WERI-Rb-1 (cell line): ENCODE results near the gene S100A1.

Source experiments
- DNase-seq: peaks from one replicate; pipeline ENCODE4 v3.0.0-alpha.2; 2020
- H3K27ac ChIP-seq: fragments of 250-450 bp; sonication (Bioruptor Pico); 2 replicates; pipeline ENCODE4 v1.5.1; 2020; ENCODE audit warnings: mild to moderate bottlenecking, moderate library complexity
- H3K27me3 ChIP-seq: fragments of 250-450 bp; sonication (Bioruptor Pico); 2 replicates; pipeline ENCODE4 v1.5.1; 2021; ENCODE audit warnings: mild to moderate bottlenecking, low read depth, moderate library complexity; ENCODE audit not compliant: insufficient read depth, severe bottlenecking
- H3K36me3 ChIP-seq: fragments of 250-450 bp; sonication (Bioruptor Pico); 2 replicates; pipeline ENCODE4 v1.5.1; 2020; ENCODE audit warnings: mild to moderate bottlenecking, moderate library complexity
- H3K4me3 ChIP-seq: 2 replicates; pipeline ENCODE4 v1.5.1; 2011; ENCODE audit warnings: low read depth, mild to moderate bottlenecking, control low read depth, low read length
- H3K9me3 ChIP-seq: fragments of 250-450 bp; sonication (Bioruptor Pico); 2 replicates; pipeline ENCODE4 v1.5.1; 2021; ENCODE audit warnings: mild to moderate bottlenecking, moderate library complexity; ENCODE audit not compliant: severe bottlenecking
- TF ChIP-seq, protein P1 (sequence below): IDR thresholded peaks from 2 replicates; pipeline ENCODE4 v1.5.1; 2011; ENCODE audit warnings: low read depth, mild to moderate bottlenecking, control low read depth, inconsistent platforms, low read length

Gene S100A1

GRCh38 chr1:153646672-153647345 lies 18.6 kb downstream of the S100A1 start:
- H3K9me3 ChIP-seq: peaks cover 2% of the 10 kb centered on the region
- TF ChIP-seq, protein P1, sequence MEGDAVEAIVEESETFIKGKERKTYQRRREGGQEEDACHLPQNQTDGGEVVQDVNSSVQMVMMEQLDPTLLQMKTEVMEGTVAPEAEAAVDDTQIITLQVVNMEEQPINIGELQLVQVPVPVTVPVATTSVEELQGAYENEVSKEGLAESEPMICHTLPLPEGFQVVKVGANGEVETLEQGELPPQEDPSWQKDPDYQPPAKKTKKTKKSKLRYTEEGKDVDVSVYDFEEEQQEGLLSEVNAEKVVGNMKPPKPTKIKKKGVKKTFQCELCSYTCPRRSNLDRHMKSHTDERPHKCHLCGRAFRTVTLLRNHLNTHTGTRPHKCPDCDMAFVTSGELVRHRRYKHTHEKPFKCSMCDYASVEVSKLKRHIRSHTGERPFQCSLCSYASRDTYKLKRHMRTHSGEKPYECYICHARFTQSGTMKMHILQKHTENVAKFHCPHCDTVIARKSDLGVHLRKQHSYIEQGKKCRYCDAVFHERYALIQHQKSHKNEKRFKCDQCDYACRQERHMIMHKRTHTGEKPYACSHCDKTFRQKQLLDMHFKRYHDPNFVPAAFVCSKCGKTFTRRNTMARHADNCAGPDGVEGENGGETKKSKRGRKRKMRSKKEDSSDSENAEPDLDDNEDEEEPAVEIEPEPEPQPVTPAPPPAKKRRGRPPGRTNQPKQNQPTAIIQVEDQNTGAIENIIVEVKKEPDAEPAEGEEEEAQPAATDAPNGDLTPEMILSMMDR: no peak

GRCh38 chr1:153647346-153647714 lies 19.1 kb downstream of the S100A1 start:
- H3K4me3 ChIP-seq: no peak overlapping the region
- 0 out of 2 replicates have a peak overlapping the region, but pooled peaks have one; percentile 0 for H3K27ac ChIP-seq
- H3K36me3 ChIP-seq: peaks cover 54% of the 10 kb centered on the region
- TF ChIP-seq, protein P1: no peak
- peaks cover 2% of the 10 kb centered on the region for H3K9me3 ChIP-seq
- no peaks in the 10 kb centered on the region for H3K27me3 ChIP-seq
- DNase-seq: peak; percentile 66

More at GRCh38 chr1:153646672-153647345, 18.6 kb downstream of the S100A1 start:
- H3K36me3 ChIP-seq: peaks cover 59% of the 10 kb centered on the region
- no peaks in the 10 kb centered on the region for H3K27me3 ChIP-seq
- no peak for DNase-seq
- no peak overlapping the region for H3K4me3 ChIP-seq
- H3K27ac ChIP-seq: no peak overlapping the region

- H3K27ac ChIP-seq: no peak overlapping the region
- H3K4me3 ChIP-seq: no peak overlapping the region
- H3K27me3 ChIP-seq: no peaks in the 10 kb centered on the region
- peaks cover 46% of the 10 kb centered on the region for H3K36me3 ChIP-seq
- H3K9me3 ChIP-seq: peaks cover 2% of the 10 kb centered on the region
- no peak for DNase-seq
- TF ChIP-seq, protein P1: no peak
Measured at GRCh38 chr1:153648000-153648643, 19.9 kb downstream of the S100A1 start.

- peak; percentile 60 for DNase-seq
- Histone ChIP-seq H3K36me3 (peaks cover 34% of the 10 kb centered on the region), H3K27me3 (no peaks in the 10 kb centered on the region), H3K27ac (0 out of 2 replicates have a peak overlapping the region, but pooled peaks have one; percentile 0), H3K9me3 (peaks cover 2% of the 10 kb centered on the region), H3K4me3 (no peak overlapping the region)
- TF ChIP-seq, protein P1: no peak
Measured at GRCh38 chr1:153649137-153649862, 21.1 kb downstream of the S100A1 start.

DNA sequence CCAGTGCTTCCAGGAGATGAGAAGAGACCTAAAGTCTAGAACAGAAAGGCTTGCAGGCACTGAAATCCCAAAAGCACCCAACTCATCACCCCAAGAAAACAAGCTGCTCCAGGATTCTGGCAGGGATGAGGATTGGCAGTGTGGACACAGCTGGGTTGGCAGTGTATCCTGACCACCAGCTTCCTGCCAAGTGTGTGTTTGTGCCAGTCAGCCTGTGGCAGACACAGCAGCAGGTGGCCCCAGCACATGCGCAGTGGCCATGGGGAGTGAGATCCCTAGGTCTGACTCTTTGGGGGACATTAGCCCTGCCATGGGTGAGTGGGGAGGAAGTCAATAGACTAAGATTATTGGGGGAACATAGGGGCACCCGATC lies 21.6 kb downstream of the S100A1 start:
- H3K4me3 ChIP-seq: no peak overlapping the region
- H3K27ac ChIP-seq: no peak overlapping the region
- H3K36me3 ChIP-seq: peaks cover 29% of the 10 kb centered on the region
- TF ChIP-seq, protein P1: no peak
- H3K27me3 ChIP-seq: no peaks in the 10 kb centered on the region
- H3K9me3 ChIP-seq: peaks cover 2% of the 10 kb centered on the region
- DNase-seq: no peak
